GM19240 (cell line): Measurements from ENCODE around the gene GRIP2.

ENCODE experiments used
- DNase-seq: peaks from one replicate; pipeline ENCODE4 v3.0.0; 2011; ENCODE audit warnings: low spot score; ENCODE audit not compliant: insufficient read length

Gene GRIP2

GRCh38 chr3:14467814-14468620 is 72.1 kb downstream of the GRIP2 start:
- peak; percentile 72 for DNase-seq

- DNase-seq = no peak
Measured at GRCh38 chr3:14466179-14466903, 73.8 kb downstream of the GRIP2 start.

DNA sequence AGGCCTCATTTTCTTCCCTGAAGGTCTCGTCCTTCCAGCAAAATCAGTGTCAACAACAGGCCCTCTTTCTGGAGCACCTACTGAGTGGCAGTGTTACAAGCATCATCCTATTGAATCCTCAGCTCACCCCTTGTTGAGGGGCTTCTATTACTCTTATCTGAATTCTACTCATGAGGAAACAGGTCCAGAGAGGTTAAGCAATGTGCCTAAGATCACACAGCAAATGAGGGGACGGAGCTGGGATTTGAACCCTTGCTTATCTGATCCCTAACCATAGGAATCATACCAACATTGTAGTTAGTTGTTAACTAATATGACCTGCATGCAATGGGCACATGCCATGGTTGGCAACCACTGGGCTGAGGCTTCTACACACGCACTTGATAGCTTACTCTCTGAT is 74.7 kb downstream of the GRIP2 start:
- DNase-seq = no peak

- DNase-seq = no peak
Measured at GRCh38 chr3:14464521-14464920, 75.6 kb downstream of the GRIP2 start.

DNA sequence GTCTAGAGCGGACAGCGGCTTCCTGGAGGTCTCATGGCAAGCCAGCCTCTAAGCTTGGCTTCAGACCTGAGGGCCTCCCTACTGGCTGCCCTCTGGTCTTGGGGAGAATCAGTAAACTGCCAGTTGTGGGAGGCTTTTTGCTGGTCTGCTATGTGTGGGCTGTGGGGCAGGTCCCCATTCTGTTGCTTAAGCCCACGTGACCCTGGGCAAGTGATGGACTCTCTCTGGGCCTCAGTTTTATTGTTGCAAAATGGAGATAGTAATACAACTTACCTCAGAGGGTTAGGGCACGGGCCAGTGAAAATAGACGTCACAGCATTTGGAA is 76.0 kb downstream of the GRIP2 start:
- DNase-seq = no peak

- DNase-seq = no peak
Measured at GRCh38 chr3:14463330-14464140, 76.6 kb downstream of the GRIP2 start.

GRCh38 chr3:14462738-14463137 is 77.4 kb downstream of the GRIP2 start:
- DNase-seq = no peak

GRCh38 chr3:14461748-14462324 is 78.3 kb downstream of the GRIP2 start:
- peak; percentile 42 for DNase-seq

- no peak for DNase-seq
Measured at GRCh38 chr3:14461006-14461747, 79.0 kb downstream of the GRIP2 start.

DNA sequence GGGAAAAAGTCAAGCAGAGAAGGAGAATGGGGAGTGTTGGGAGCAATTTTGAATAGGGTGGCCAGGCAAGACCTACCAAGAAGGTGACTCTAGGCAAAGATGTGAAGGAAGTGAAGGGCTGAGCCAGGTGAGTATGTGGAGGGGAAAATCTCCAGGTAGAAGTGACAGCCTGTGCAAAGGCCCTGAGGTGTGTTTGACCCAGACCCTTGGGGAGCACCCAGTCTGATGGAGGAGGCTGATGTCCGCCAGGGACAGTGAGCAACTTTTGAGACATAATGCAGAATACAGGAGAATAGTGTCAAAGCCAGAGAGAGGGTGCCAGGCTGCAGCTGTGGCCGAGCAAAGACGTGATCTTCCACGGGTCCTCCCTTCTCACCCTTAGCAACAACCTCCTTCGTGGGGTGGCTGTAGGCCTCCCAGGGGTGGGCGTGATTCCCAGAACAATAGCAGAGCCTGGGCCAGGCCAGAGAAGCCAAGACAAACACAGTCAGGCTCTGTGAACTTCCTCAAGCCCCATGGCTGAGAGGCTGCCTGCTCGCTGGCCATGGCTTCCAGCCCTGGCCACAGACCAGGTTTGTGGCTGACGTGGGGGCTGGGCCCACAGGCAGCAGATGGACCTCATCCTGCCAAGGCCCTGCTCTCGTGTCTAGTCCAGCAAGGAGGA is 79.7 kb downstream of the GRIP2 start:
- DNase-seq = no peak

- no peak for DNase-seq
Measured at GRCh38 chr3:14459787-14460186, 80.4 kb downstream of the GRIP2 start.

DNA sequence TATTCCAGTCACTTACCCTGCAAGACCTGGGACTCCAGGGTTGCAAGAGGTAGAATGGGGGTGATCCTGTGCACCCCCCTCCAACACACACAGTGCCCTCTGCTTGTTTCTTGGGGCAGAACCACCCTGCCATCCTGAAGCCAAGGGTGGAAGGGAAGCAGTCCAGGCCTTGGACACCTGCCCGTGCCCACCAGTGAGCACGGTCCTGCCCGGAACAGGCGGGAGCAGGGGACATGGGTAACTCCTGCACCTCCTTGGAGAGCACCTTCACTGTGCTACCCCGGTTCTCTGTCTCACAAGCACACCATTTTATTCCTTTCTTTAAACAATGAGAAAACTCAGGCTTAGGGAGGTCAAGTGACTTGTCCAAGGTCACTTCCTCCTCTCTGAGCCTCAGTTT is 80.8 kb downstream of the GRIP2 start:
- no peak for DNase-seq

- no peak for DNase-seq
Measured at GRCh38 chr3:14458434-14459275, 81.5 kb downstream of the GRIP2 start.

GRCh38 chr3:14457999-14458398 is 82.1 kb downstream of the GRIP2 start:
- no peak for DNase-seq

DNA sequence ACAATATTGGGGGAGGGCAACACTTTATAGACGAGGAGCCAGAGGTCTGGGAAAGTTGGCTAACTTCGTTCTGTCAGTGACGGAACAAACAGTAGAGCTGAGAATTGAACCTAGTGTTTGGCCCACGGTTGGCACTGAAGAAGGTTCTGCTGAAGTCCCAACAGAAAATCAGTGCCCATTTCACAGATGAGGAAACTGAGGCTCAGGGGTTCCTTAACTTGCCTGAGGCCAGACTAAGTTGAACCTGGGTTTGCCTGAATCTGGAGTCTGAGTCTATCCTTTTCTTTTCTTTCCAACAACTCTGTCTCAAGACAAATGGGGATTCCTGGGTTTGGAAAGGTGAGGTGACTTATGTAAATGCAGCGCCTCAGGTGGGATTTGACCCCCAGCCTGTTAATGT is 82.7 kb downstream of the GRIP2 start:
- DNase-seq = no peak

GRCh38 chr3:14456794-14457193 is 83.3 kb downstream of the GRIP2 start:
- no peak for DNase-seq

DNA sequence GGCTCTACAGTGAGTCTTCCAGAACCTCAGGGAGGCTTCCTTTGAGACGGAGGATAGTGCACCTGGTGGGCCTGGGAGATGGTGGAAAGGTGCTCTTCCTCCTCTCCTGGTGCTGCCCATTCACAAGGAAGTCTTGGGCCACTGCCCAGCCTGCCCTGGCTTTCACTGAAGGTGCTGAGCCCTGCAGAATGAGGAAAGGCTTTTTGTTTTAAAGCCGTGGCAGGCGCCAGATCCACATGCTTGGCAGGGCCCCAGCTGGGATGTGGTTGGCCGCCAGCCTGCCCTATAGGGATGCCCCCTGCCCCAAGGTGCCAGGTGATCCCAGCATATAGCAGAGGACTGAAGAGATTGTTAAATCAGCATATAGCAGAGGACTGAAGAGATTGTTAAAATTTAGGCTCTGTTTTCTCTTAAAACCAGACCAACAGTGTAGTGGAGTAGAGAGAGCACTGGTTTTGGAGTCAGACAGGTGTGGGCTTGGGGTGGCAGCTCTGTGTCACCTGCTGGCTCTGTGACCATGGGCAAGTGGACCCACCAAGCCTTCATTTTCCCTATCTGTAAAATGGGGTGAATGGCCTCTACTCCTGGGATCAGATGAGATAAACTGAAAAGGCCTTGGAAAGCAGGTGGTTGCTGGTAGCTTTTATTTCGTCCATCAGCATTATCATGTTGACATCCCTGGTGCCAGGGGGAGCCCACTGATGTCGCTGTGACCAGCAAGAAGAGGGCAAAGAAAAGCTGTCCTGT is 84.4 kb downstream of the GRIP2 start:
- no peak for DNase-seq

DNA sequence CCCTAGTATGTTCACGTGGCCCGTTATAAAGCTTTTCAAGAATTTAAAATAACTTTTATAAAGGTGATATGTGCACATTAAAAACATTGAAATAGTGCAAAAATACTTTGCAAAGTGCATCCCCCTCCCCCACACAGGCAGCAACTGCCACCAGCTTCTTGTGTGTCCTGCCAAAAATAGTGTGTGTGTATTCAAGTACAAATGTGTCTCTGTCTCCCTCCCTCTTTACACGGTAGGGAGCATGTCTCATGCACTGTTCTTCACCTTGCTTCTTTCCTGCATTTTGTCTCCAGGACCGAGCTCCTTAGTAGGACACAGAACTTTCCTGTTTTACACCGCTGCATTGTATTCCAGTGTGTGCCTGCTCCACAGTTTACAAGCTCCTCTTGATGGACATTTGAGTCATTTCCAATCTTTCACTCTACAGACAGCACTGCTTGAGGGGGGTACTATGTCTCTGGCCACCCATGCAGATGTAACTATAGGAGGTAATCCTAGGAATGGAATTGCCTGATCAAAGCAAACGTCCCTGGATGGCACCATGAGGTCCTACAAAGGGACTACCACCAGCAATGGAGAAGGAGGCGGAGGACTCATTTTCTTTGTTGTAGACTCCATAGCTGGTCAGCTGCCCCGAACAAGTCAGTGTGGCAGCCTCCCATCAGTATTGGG is 85.4 kb downstream of the GRIP2 start:
- DNase-seq = no peak
